H1 (cell line): ENCODE results near the gene MLEC. TPM values are rescaled to one million over a fixed set of nuclear protein-coding genes. Genes with fewer than 3 reads are reported as not detected.

Experiments used
- CTCF ChIA-PET: fragments of 300-600 bp; sonication (Branson Sonifier 250); formaldehyde crosslinking; loops from one replicate; lab custom pipeline; 2021; ENCODE audit not compliant: partially characterized antibody; lab: Charles Lee
- POLR2A ChIA-PET: fragments of 300-600 bp; sonication (Branson Sonifier 250); formaldehyde crosslinking; loops from one replicate; lab custom pipeline; 2021; ENCODE audit warnings: inconsistent platforms; ENCODE audit not compliant: partially characterized antibody; lab: Charles Lee
- DNase-seq, 2 experiments: peaks; one replicate each; pipeline versions ENCODE4 v3.0.0 to v3.0.0-alpha.2; 2010 to 2022; ENCODE audit warnings: low spot score in 2 of 2, low read depth in 1 of 2, mixed read lengths in 1 of 2
- FAIRE-seq: peaks from 2 replicates; lab custom pipeline; 2011; peaks lifted over from hg19 to GRCh38; lab: Jason Lieb, UNC
- H2AFZ ChIP-seq: 2 replicates; pipeline ENCODE4 v1.8.1; 2012; ENCODE audit warnings: low read length, inconsistent platforms
- H2AK5ac ChIP-seq: 2 replicates; pipeline ENCODE4 v1.6.1; 2013; ENCODE audit warnings: low read depth, low read length
- H2BK120ac ChIP-seq: replicated peaks from 2 replicates; pipeline ENCODE3; 2013; ENCODE audit warnings: low read depth, low read length, inconsistent platforms
- H2BK12ac ChIP-seq: 2 replicates; pipeline ENCODE4 v1.6.1; 2013; ENCODE audit warnings: low read depth, low read length
- H2BK15ac ChIP-seq: 2 replicates; pipeline ENCODE4 v1.6.1; 2013; ENCODE audit warnings: low read length
- H2BK20ac ChIP-seq: 2 replicates; pipeline ENCODE4 v1.6.1; 2013; ENCODE audit warnings: low read length
- H2BK5ac ChIP-seq: 2 replicates; pipeline ENCODE4 v1.6.1; 2013; ENCODE audit warnings: low read depth, low read length
- H3K14ac ChIP-seq: 2 replicates; pipeline ENCODE4 v1.6.1; 2013; ENCODE audit warnings: inconsistent platforms; ENCODE audit not compliant: insufficient read length
- H3K18ac ChIP-seq: 2 replicates; pipeline ENCODE4 v1.6.1; 2013; ENCODE audit warnings: low read length; ENCODE audit errors: extremely low read depth
- H3K23ac ChIP-seq: 2 replicates; pipeline ENCODE4 v1.6.1; 2013; ENCODE audit warnings: inconsistent platforms; ENCODE audit not compliant: insufficient read length
- H3K23me2 ChIP-seq: 2 replicates; pipeline ENCODE4 v1.6.1; 2013; ENCODE audit warnings: low read depth, low read length
- H3K27ac ChIP-seq: 2 replicates; pipeline ENCODE4 v1.6.1; 2011; ENCODE audit warnings: low read depth, low read length, inconsistent platforms
- H3K27me3 ChIP-seq, 4 experiments: replicated peaks in 1 of 4; 1 replicate in 1 of 4; 2 replicates in 3 of 4; pipeline versions ENCODE4 v1.6.1 to v1.8.1; 2011 to 2013; ENCODE audit warnings: low read length in 3 of 4, mild to moderate bottlenecking in 3 of 4, inconsistent platforms in 2 of 4, mixed read lengths in 2 of 4, moderate library complexity in 1 of 4; ENCODE audit not compliant: control insufficient read depth in 3 of 4, insufficient read depth in 3 of 4; ENCODE audit errors: extremely low read depth in 1 of 4
- H3K36me3 ChIP-seq, 4 experiments: 2 replicates each; pipeline versions ENCODE4 v1.6.1 to v1.8.1; 2011 to 2013; ENCODE audit warnings: mild to moderate bottlenecking in 4 of 4, low read length in 3 of 4, moderate library complexity in 2 of 4, control low read depth in 1 of 4, inconsistent platforms in 1 of 4; ENCODE audit not compliant: insufficient read depth in 4 of 4, control insufficient read depth in 2 of 4
- H3K4ac ChIP-seq: replicated peaks from 2 replicates; pipeline ENCODE3; 2013; ENCODE audit warnings: low read length, low read depth, mixed read lengths, inconsistent platforms; ENCODE audit not compliant: insufficient read length
- H3K4me1 ChIP-seq, 4 experiments: replicated peaks in 1 of 4; 1 replicate in 1 of 4; 2 replicates in 3 of 4; pipeline versions ENCODE4 v1.6.1 to v1.8.1; 2011 to 2013; ENCODE audit warnings: low read length in 3 of 4, inconsistent platforms in 2 of 4, mixed read lengths in 1 of 4; ENCODE audit not compliant: insufficient read depth in 4 of 4, control insufficient read depth in 3 of 4
- H3K4me2 ChIP-seq, 2 experiments: 2 replicates each; pipeline versions ENCODE4 v1.6.1 to v1.8.1; 2011 to 2013; ENCODE audit warnings: low read depth in 2 of 2, low read length in 2 of 2, control low read depth in 1 of 2, inconsistent platforms in 1 of 2, mild to moderate bottlenecking in 1 of 2; ENCODE audit not compliant: insufficient read depth in 1 of 2
- H3K4me3 ChIP-seq, 4 experiments: fragments of 200-600, 300-600 bp in 1 of 4; sonication (generic), shearing (Covaris generic), sonication (Bioruptor Twin) in 1 of 4; 2 replicates each; pipeline versions ENCODE4 v1.5.1 to v1.8.1; 2011 to 2016; ENCODE audit warnings: low read length in 4 of 4, low read depth in 3 of 4, control low read depth in 2 of 4, inconsistent platforms in 2 of 4, mild to moderate bottlenecking in 2 of 4, mixed read lengths in 1 of 4, moderate library complexity in 1 of 4; ENCODE audit not compliant: insufficient read depth in 2 of 4; ENCODE audit errors: extremely low read depth in 1 of 4
- H3K56ac ChIP-seq: replicated peaks from 2 replicates; pipeline ENCODE3; 2013; ENCODE audit warnings: low read depth, mild to moderate bottlenecking, mixed read lengths, low read length, inconsistent platforms; ENCODE audit not compliant: insufficient read length
- H3K79me1 ChIP-seq: 2 replicates; pipeline ENCODE4 v1.6.1; 2013; ENCODE audit warnings: low read depth, low read length, control low read depth
- H3K79me2 ChIP-seq, 2 experiments: 2 replicates each; pipeline versions ENCODE4 v1.6.1 to v1.8.1; 2012 to 2013; ENCODE audit warnings: low read length in 2 of 2, mild to moderate bottlenecking in 2 of 2, inconsistent platforms in 1 of 2; ENCODE audit not compliant: insufficient read depth in 2 of 2, control insufficient read depth in 1 of 2
- H3K9ac ChIP-seq, 4 experiments: replicated peaks in 1 of 4; 1 replicate in 1 of 4; 2 replicates in 3 of 4; pipeline versions ENCODE4 v1.6.1 to v1.8.1; 2011 to 2013; ENCODE audit warnings: low read depth in 3 of 4, low read length in 3 of 4, control low read depth in 2 of 4, mild to moderate bottlenecking in 2 of 4, moderate library complexity in 2 of 4, inconsistent platforms in 1 of 4; ENCODE audit errors: extremely low read depth in 1 of 4
- H3K9me3 ChIP-seq, 2 experiments: 2 replicates each; pipeline versions ENCODE4 v1.6.1 to v1.8.1; 2012 to 2013; ENCODE audit warnings: mild to moderate bottlenecking in 2 of 2, moderate library complexity in 2 of 2, control low read depth in 1 of 2, inconsistent platforms in 1 of 2, low read depth in 1 of 2, low read length in 1 of 2, mixed read lengths in 1 of 2; ENCODE audit not compliant: insufficient read depth in 2 of 2
- H4K20me1 ChIP-seq, 2 experiments: replicated peaks in 1 of 2; 2 replicates each; pipeline versions ENCODE3 to v1.8.1; 2011 to 2013; ENCODE audit warnings: inconsistent platforms in 2 of 2, low read length in 2 of 2, mild to moderate bottlenecking in 1 of 2; ENCODE audit not compliant: insufficient read depth in 2 of 2, control insufficient read depth in 1 of 2
- H4K5ac ChIP-seq: 2 replicates; pipeline ENCODE4 v1.6.1; 2013; ENCODE audit warnings: low read length, low read depth, mixed read lengths, inconsistent platforms; ENCODE audit not compliant: insufficient read length
- H4K8ac ChIP-seq: 2 replicates; pipeline ENCODE4 v1.8.0; 2013; ENCODE audit warnings: mild to moderate bottlenecking, moderate library complexity, low read length, inconsistent platforms; ENCODE audit not compliant: insufficient read depth; ENCODE audit errors: extremely low read depth
- H4K91ac ChIP-seq: replicated peaks from 2 replicates; pipeline ENCODE3; 2013; ENCODE audit warnings: low read length, mixed read lengths, inconsistent platforms; ENCODE audit not compliant: insufficient read length
- NANOG ChIP-seq: IDR thresholded peaks from 2 replicates; pipeline ENCODE4 v1.6.1; 2011; ENCODE audit warnings: low read length, low read depth, mild to moderate bottlenecking, inconsistent platforms; ENCODE audit not compliant: insufficient read depth, poor library complexity, severe bottlenecking
- SIN3A ChIP-seq, 2 experiments: IDR thresholded peaks in 1 of 2; conservative IDR thresholded peaks in 1 of 2; 2 replicates each; pipeline ENCODE4 v1.6.1; 2011 to 2012; ENCODE audit warnings: low read length in 2 of 2, improper control_type of control experiment in 1 of 2, low read depth in 1 of 2, mild to moderate bottlenecking in 1 of 2
- WGBS, 2 experiments: shearing (Covaris generic) in 1 of 2; methylation state at CpG; one replicate each; pipeline versions ENCODE4 v1.1.6 to v1.1.7; 2013 to 2015; ENCODE audit warnings: low lambda C conversion rate in 2 of 2, mixed read lengths in 2 of 2, inconsistent platforms in 1 of 2, low coverage in 1 of 2, missing lambda C conversion rate in 1 of 2; ENCODE audit not compliant: insufficient replicate concordance in 2 of 2, insufficient coverage in 1 of 2, insufficient read length in 1 of 2; ENCODE audit errors: extremely low coverage in 1 of 2, missing lambda C conversion rate in 1 of 2; 5-methylcytosine and 5-hydroxymethylcytosine counted together
- polyA plus RNA-seq, 7 experiments: library from polyadenylated mRNA; depleted of rRNA in 3 of 7; stranded (reverse) in 5 of 7; unstranded in 2 of 7; fragments of >200 nt in 5 of 7; fragments of 200-250 nt in 2 of 7; gene quantifications; 1 replicate in 5 of 7; 2 replicates in 1 of 7; 4 replicates in 1 of 7; pipeline versions ENCODE4 v1.2.1 to v1.2.3, GENCODE V29; 2011 to 2013; ENCODE audit warnings: missing spikeins in 2 of 7, mixed read lengths in 2 of 7
- total RNA-seq: library from RNA; stranded (reverse); fragmentation: NEBNext Ultra II Directional; extraction: Animal tissue kit (Norgen Biotek cat#: 25700); gene quantifications from 2 replicates; pipeline ENCODE4 v1.2.1, GENCODE V29; 2021
- TF ChIP-seq, protein P1 (sequence below), 3 experiments: IDR thresholded peaks; 1 replicate in 2 of 3; 2 replicates in 1 of 3; pipeline versions ENCODE4 v1.5.1 to v1.6.1; 2011; ENCODE audit warnings: low read length in 3 of 3, mild to moderate bottlenecking in 3 of 3, inconsistent platforms in 2 of 3, low read depth in 1 of 3, moderate library complexity in 1 of 3; ENCODE audit not compliant: insufficient read depth in 1 of 3; ENCODE audit errors: control extremely low read depth in 1 of 3
- TF ChIP-seq, protein P2 (sequence below): IDR thresholded peaks from 2 replicates; pipeline ENCODE4 v1.6.1; 2012; ENCODE audit warnings: inconsistent platforms
- TF ChIP-seq, protein P3 (sequence below): IDR thresholded peaks from 2 replicates; pipeline ENCODE4 v1.6.1; 2012; ENCODE audit warnings: inconsistent platforms

Gene MLEC
- total and polyA plus RNA-seq, 2 of the 8 experiments (the other 6 are each of a cell fraction or from before 2014, with no cell fraction given), result 37.1 to 260 TPM

DNA sequence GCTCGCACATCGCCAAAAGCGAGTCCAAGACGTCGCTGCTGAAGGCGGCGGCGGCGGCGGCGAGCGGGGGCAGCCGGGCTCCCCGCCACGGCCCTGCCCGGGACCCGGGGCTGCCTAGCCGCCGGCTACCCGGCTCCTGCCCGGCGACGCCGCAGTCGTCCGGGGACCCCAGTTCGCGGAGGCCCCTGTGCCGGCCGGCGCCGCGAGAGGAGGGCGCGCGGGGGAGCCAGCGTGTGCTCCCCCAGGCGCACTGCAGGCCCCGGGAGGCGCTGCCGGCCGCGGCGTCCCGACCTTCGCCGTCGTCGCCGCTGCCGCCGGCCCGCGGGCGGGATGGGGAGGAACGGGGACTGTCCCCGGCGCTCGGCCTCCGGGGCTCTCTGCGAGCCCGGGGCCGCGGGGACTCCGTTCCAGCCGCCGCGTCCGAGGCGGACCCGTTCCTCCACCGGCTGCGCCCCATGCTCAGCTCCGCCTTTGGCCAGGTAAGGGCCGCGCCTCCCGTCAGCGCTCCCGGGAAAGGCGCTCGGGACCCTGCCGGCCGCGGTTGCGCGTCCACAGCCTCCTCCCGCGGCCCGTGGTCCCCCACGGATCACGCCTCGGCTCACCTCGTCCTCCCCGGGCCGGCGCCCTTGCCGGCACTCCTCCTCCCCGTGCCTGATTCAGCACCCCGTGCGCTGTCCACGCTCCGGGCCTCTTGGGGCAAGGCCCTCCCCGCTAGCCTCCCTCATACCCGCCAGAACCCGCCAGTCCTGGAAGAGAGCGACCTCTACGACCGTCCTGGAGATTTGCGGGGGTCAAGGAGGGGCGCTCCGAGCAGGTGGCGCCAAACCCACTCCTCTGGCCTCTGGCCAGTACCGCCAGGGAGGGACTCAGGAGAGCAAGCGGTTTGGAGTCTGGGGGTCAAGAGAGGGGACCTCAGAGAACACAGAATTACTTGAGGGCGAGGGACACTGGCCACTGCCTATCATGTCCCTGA lies 45.8 kb upstream of the MLEC start:
- FAIRE-seq (no peak), DNase-seq (peak; percentile 53 to 88)
- H2BK120ac ChIP-seq, result no peak overlapping the region
- H2BK12ac ChIP-seq, result no peak overlapping the region
- H3K36me3 ChIP-seq, result no peaks in the 10 kb centered on the region
- no peak overlapping the region for H3K4ac ChIP-seq
- no peak overlapping the region for H2BK20ac ChIP-seq
- H3K23ac ChIP-seq, result no peak overlapping the region
- peaks cover 0 to 16% (median 12%) of the 10 kb centered on the region in 4 experiments; a peak in 4 of 7 replicates for H3K27me3 ChIP-seq
- H3K27ac ChIP-seq, result no peak overlapping the region
- POLR2A ChIA-PET, result interaction anchor here (0.5 to 1.6 kb wide), 6 partner anchors 12 to 109 kb away, joined by 3 to 4 read pairs (median 4); partner anchors contain the start of gene POP5
- no peak overlapping the region for H3K9ac ChIP-seq
- H2AFZ ChIP-seq, result 0 out of 2 replicates have a peak overlapping the region, but pooled peaks have one; percentile 8
- CTCF ChIA-PET, result interaction anchor here (0.8 to 3.2 kb wide), 12 partner anchors 8 to 109 kb away, joined by 3 to 17 read pairs (median 4); no protein-coding TSS in a partner anchor
- no peaks in the 10 kb centered on the region for H3K9me3 ChIP-seq
- no peak overlapping the region for H2BK5ac ChIP-seq
- H3K23me2 ChIP-seq, result peaks cover 10% of the 10 kb centered on the region; the same call in 1 of the 2 replicates
- peaks cover 0 to 5% of the 10 kb centered on the region in 2 experiments for H4K20me1 ChIP-seq
- peaks cover 0 to 11% (median 8%) of the 10 kb centered on the region in 4 experiments; a peak in 5 of 7 replicates for H3K4me1 ChIP-seq
- H3K79me2 ChIP-seq, result no peaks in the 10 kb centered on the region
- H3K4me2 ChIP-seq, result peak overlapping the region; percentile 83 to 91
- H3K4me3 ChIP-seq, result peak overlapping the region; percentile 50 to 78 (median 57)
- no peak overlapping the region for H2AK5ac ChIP-seq
- H3K14ac ChIP-seq, result no peak overlapping the region
- H3K56ac ChIP-seq, result no peak overlapping the region
- no peak overlapping the region for H4K91ac ChIP-seq
- WGBS, 2 experiments, result 2% methylated on average over 64 of the region's 115 CpGs; no CpG with 5 or more reads in 1 of the 2 experiments
- H4K5ac ChIP-seq, result no peak overlapping the region
- H3K79me1 ChIP-seq, result no peaks in the 10 kb centered on the region
- H4K8ac ChIP-seq, result 0 out of 2 replicates have a peak overlapping the region, but pooled peaks have one; percentile 35
- H2BK15ac ChIP-seq, result no peak overlapping the region
- no peak overlapping the region; the same call in 1 of the 2 replicates for H3K18ac ChIP-seq
- TF ChIP-seq SIN3A (conservative IDR thresholded peaks at IDR 0.05 in 1 of 2, IDR thresholded peaks at IDR 0.05 in 1 of 2; ENCODE audit: low read depth in 1 of 2, low read length in 2 of 2) (peak; percentile 85 to 94; a peak in 3 of 4 replicates), NANOG (no peak)
- TF ChIP-seq, protein P1, sequence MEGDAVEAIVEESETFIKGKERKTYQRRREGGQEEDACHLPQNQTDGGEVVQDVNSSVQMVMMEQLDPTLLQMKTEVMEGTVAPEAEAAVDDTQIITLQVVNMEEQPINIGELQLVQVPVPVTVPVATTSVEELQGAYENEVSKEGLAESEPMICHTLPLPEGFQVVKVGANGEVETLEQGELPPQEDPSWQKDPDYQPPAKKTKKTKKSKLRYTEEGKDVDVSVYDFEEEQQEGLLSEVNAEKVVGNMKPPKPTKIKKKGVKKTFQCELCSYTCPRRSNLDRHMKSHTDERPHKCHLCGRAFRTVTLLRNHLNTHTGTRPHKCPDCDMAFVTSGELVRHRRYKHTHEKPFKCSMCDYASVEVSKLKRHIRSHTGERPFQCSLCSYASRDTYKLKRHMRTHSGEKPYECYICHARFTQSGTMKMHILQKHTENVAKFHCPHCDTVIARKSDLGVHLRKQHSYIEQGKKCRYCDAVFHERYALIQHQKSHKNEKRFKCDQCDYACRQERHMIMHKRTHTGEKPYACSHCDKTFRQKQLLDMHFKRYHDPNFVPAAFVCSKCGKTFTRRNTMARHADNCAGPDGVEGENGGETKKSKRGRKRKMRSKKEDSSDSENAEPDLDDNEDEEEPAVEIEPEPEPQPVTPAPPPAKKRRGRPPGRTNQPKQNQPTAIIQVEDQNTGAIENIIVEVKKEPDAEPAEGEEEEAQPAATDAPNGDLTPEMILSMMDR (IDR thresholded peaks at IDR 0.05; ENCODE audit: control extremely low read depth in 1 of 3, insufficient read depth in 1 of 3, low read depth in 1 of 3, low read length in 3 of 3), result peak; percentile 36 to 56 (median 37)
- TF ChIP-seq, protein P2, sequence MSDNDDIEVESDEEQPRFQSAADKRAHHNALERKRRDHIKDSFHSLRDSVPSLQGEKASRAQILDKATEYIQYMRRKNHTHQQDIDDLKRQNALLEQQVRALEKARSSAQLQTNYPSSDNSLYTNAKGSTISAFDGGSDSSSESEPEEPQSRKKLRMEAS, result peak; percentile 85
- TF ChIP-seq, protein P3, sequence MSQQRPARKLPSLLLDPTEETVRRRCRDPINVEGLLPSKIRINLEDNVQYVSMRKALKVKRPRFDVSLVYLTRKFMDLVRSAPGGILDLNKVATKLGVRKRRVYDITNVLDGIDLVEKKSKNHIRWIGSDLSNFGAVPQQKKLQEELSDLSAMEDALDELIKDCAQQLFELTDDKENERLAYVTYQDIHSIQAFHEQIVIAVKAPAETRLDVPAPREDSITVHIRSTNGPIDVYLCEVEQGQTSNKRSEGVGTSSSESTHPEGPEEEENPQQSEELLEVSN, result peak; percentile 68
